DMS153 treated with DMSO at 0.1 percent for 48 hours (cell line): ENCODE data around the gene HK1.

Experiments used
- DNase-seq: peaks from one replicate; lab custom pipeline; 2025; ENCODE audit not compliant: unreplicated experiment; lab: John Stamatoyannopoulos, UW

The HK1 gene

DNA sequence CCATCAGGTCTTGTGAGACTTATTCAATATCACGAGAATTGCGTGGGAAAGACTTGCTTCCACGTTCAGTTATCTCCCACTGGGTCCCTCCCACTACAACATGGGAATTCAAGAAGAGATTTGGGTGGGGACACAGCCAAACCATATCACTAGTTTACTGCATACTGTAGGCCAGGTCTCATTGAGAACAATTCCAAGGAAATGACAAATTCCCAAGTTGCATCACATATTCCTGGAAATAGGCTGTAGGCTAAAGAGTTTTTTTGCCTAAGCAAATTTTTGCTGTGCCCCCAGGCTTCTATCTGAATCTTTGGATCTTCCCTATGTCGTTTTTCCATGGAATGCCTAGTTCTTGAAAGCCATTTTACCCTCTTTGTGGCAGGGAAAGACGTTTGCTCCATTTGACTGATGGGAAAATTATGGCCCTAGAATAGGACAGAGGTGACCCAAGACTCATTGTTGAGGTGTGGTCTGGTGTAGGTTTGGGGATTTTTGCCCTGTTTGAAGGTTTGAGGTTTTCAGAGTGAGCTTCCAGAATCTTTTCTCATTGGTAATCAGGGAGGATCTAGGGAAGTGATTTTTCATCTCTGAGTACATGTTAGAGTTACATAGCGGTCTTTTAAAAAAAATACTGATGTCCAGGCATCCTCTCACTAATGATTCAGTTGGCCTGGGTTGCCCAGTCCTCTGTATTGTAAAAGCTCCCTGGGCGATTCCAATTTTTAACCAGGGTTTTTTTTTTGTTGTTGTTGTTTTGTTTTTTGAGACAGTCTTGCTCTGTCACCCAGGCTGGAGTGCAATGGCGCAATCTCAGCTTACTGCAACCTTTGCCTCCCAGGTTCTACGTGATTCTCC is 94.1 kb downstream of the HK1 start:
- DNase-seq: no peak

DNA sequence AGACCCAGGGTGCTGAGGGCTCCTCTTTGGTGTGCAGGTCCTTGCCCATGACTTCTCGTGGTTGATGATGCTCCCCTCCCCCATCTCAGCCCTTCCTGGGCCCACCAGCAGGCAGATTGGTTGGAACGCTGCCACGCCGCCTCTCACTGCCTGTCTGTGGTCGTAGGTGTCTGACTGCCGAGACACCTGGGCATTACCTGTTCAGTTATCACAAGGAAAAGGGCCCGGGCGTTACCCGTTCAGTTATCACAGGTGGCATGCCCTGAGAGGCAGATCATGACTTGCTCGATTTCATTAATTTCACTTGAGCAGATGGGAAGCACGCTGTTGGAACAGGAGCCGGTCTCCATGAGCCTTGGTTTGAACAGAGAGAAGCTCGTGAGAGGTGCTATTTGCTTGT is 95.9 kb downstream of the HK1 start:
- no peak for DNase-seq

DNA sequence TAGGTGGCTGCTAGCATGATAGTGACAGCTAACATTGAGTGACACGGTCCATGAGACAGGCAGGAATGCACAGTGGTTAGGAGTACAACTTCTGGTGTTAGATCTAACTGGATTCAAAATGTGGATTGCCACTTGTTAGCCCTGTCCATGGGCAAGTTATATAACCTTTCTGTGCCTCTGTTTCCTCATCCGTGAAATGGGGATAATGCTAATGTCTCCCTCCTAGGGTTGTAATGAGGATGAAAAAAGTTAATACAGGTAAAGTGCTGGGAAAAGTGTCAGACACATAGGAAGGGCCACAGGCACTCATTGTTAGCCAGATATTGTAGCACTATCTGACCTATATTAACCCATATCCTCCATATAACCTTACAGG is 96.6 kb downstream of the HK1 start:
- no peak for DNase-seq

DNA sequence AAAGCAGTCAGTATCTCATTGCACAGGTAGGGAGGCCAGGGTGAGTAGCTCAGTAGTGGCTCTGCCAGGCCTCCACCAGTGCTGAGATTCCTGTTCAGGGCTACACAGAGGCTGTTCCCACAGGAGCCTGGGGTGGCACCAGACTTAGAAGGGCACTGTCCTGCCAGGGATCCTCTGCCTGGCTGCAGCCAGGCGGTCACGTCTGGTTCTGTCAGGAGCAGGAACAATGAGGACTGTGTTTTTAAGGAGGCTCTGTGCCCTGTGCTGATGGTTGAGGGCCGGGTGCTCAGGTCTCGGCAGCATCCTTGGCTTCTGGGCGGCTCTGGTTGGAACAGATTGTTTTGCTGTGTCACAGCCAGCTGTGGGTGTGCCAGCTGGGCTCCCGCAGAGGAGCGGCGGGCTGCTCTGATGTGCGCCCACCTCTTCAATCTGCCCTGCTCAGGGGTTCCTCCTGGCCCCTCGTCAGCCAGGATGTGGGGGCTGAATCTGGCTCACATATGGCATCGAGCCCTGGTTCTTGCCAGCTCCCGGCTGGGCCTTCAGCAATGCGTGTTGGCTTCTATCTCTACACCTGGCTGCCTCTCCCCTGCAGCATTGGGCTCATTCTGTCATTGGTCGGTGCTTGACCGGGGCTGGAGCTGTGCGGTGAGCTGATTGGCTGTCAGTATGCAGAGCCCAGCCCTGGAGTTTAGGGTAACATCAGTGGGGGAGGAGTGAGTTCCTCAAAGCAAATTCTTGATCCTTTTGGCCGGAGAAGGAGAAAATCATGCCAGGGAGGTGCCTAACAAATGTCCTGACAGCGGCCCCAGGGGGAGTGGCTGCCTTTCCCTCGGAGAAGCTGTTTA is 97.2 kb downstream of the HK1 start:
- no peak for DNase-seq

DNA sequence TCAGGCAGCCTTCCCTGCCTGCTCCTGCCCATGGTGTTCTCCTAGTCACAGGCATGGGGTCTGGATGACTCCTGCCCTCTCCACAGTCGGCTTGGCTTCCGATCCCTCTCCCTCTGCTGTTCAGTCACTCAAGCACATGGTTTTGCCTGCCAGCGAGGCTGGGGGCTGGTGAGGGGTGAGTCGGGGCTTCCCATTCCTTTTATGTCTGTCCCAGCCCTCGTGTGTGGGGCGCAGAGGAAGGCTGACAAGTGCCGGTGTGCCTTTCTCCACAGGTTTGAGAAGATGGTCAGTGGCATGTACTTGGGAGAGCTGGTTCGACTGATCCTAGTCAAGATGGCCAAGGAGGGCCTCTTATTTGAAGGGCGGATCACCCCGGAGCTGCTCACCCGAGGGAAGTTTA is 98.4 kb downstream of the HK1 start:
- DNase-seq: no peak

DNA sequence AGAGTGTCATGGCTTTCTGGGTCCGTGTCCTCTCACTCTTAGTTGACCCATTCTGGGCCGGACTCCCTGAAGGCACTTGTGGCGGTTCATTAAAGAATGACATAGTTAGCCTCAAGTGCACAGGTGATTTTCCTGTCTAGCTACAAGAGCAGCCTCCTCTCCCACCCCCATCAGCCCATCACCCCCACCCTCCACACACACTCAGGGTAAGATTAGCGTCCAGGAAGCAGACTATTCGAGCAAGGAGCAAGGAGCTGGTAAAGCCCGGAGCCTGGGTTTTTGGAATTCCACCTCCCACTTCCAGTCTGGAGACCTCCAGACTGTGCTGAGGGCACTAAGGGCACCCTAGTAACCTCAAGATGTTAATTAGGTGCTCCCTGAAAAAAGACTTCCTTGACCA is 98.9 kb downstream of the HK1 start:
- no peak for DNase-seq

DNA sequence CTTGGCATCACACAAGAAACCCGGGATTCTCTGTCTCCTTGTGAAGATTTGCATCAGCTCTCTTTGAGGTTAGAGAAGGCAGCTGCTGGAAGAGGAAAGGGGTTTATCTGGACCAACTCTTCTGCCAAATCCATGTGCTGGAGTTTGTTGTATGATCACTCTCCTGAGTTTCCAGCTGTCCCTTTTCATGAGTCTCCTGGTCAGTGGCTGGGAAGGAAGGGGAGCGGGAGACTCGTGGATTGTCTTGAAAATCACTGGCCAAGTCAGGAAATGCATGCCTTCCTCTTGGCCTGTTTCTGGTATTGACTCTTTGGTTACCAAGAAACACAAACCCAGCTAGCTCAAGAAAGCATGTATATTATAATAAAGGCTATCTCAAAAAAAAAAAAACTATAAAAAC is 99.6 kb downstream of the HK1 start:
- no peak for DNase-seq

DNA sequence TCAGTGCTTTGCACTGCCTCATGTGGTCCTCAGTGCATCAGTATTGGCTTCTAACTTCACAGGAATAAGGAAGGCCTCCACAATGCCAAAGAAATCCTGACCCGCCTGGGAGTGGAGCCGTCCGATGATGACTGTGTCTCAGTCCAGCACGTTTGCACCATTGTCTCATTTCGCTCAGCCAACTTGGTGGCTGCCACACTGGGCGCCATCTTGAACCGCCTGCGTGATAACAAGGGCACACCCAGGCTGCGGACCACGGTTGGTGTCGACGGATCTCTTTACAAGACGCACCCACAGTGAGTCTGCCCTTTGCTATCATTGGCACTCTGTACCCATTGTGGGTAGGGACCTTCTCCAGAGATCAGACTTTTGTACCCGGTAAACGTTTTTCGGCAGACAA is 101.5 kb downstream of the HK1 start:
- DNase-seq: no peak

DNA sequence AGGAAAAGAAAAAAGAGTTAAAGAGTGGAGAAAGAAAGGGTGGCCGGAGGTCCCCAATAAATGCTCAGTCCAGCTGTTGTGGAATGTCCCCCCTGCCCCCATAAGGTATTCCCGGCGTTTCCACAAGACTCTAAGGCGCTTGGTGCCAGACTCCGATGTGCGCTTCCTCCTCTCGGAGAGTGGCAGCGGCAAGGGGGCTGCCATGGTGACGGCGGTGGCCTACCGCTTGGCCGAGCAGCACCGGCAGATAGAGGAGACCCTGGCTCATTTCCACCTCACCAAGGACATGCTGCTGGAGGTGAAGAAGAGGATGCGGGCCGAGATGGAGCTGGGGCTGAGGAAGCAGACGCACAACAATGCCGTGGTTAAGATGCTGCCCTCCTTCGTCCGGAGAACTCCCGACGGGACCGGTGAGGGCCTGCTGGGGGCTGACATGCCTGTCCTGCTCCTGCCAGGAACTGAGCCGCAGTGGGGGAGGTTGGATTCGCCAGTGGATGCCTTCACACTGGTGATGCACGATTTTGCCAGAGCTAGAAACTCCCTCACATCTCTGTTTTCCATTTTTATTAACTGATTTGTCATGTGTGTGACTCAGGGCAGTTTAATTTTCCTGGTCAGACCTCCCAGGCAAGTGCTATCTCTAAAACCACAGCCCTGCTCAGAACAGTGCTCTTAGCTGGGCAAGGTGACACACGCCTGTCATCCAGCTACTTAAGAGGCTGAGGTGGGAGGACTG is 104.3 kb downstream of the HK1 start:
- no peak for DNase-seq

DNA sequence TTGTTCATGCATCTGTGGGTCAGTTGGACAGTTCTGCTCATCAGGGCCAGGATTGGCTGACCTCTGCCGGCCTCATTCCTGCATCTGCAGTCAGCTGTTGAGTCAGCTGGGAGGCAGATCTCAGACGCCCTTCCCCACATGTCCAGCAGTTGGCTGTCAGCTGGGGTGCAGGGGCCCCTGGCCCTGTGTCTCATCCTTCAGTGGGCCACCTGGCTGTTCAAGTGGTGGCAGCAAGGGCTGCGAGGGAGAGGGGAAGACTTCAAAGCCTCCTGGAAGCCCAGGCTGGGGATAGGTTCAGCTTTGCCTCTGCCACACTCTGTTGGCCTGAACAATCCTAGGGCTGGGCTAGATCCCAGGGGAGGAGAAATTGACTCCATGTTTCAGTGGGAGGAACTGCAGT is 105.3 kb downstream of the HK1 start:
- no peak for DNase-seq

DNA sequence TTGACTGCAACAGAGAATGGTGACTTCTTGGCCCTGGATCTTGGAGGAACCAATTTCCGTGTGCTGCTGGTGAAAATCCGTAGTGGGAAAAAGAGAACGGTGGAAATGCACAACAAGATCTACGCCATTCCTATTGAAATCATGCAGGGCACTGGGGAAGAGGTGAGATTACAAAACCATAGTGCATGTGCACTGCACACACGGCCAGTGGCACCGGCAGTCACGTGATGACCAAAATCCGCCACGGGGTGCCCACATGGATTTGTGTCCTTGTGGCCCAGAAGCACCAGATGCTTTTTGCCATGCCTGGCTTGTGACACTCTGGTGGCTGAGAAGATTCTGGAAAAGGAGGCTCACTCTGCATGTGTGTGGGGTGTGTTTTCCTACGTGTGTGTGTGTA is 106.0 kb downstream of the HK1 start:
- no peak for DNase-seq

DNA sequence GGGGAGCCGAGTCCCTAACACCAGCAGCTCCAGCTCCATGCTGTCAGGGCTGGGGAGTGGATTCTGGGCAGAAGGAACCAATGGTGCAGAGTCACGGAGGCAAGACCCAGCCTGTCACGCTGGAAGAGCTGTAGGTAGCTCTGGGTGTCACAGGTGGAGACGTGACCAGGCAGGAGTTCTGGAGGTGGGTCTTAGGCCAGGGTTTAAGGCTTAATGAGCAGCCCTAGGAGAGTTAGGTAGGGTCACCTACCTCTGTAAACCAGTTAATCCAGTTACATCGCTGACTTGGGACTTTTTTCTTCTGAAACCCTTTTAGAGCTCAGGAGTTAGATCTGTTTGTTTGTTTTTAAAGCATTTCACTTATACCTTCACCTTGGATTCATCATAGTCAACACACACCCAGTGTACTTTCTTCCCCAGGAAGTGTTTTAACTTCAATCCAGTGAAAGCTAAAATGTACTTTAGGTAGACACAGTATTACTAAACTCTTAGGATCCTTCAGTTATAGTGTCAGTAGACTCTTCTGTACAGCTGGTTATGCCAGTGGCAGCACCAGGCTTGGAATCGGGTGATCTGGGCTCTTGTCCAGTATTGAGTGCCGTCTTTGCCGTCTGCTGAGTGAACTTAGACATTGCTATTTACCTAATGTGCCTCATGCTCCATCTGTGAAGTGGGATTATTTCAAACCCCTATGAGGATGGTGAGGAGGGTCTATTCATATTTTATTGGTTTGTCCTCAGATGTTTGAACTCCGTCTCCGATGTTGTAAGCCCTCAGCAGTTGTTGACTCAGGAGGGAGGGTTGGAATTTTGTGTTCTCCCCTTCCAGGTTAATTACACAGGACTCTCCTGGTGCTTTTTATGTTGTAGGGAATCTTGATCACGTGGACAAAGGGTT is 107.4 kb downstream of the HK1 start:
- no peak for DNase-seq

DNA sequence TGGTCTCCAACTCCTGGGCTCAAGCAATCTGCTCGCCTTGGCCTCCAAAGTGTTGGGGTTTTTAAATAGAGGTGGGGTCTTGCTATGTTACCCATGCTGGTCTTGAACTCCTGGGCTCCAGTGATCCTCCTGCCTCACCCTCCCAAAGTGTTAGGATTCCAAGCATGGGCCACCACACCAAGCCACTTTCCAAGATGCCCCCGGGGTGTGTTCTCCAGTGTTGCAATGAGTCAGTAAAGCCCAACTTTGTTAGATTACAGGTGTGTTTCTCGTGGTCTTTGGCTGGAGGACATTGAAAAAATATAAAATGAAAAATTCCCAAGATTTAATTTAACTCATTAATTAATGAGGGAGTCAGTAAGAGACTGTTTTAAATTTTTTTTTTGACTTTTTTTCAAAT is 109.2 kb downstream of the HK1 start:
- no peak for DNase-seq

DNA sequence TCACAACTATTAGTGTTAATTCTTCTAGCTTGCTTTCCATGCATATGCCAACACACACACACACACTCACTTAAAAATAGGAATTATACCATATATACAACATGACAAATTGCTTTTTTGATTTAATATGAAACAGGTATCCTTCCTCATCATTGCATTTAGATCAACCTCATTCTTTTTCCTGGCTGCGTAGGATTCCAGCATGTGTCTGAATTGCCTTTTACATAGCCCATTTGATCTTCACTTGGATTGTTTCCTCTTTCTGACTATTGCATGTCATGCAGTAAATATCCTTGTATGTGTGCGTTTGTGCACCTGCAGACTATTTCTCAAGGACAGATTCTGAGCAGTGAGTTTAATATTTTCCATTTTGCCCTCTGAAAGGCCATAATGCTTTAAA is 110.2 kb downstream of the HK1 start:
- no peak for DNase-seq

DNA sequence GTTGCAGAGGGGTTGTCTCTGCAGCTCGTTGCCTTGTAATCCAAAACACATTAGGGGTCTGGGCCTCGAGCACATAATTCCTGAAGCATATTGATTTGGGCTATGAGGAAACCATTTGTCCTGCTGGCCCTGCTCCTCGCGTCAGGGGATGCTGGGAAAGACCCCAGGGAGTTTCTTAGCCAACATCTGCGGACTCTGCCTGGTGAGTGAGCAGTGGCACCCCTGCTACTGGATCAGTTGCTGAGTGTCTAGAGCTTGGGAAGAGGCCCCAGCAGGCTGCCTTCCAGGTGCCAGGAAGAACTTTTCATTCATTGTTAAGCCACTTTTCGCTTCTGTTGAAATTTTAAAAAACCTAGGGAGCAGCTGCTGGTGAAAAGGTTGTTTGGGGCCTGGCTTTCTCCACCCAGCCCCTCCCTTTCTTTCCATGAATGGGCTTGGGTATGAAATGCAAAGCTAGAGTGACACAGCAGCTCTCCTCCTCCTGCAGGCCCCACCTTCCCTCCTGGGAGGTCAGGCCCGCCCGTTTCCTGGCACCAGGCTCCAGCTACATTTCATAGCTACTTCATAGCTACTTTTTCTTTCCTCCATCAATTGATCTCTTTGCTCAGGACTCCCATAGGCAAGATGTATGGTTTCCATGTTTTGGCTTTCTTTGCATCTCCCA is 111.7 kb downstream of the HK1 start:
- DNase-seq: peak; percentile 49

DNA sequence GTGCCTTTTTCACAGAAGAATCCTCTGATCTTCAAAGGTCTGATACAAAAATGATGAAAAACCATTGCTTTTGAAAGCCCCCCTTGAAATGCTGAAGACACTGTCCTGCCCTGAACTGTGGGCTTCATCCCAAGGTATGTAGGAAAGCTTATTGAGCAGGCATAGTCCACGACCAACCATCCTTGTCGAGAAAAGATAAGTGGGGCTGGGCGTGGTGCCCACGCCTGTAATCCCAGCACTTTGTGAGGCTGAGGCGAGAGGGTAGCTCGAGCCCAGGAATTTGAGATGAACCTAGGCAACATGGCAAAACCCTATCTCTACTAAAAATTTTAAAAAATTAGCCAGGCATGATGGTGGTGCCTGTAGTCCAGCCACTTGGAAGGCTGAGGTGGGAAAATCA is 112.9 kb downstream of the HK1 start:
- DNase-seq: no peak

DNA sequence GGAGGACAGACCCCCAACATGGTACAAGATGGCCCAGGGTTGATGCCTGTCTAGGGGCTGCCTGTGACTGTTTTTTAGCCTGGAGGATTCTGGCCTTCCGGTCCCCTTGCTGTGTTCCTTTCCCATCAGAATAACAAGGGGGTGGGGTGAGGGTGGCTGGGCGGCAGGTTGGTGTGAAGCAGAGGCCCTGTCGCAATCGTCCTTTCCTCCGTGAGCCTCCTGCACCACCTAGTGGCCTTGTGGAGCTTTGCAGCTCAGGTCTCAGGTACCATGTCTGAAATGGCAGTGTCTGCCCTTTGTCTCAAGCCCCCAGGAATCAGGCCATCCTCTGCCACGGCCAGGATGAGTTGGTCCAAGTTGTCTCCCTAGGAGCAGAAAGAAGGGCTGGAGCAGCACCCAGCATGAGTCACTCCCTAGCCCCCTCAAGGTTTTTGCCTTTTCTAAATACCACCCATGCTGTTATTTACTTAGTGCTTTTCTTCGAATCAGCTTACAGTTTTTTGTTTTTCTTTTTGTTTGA is 114.2 kb downstream of the HK1 start:
- DNase-seq: peak; percentile 90

DNA sequence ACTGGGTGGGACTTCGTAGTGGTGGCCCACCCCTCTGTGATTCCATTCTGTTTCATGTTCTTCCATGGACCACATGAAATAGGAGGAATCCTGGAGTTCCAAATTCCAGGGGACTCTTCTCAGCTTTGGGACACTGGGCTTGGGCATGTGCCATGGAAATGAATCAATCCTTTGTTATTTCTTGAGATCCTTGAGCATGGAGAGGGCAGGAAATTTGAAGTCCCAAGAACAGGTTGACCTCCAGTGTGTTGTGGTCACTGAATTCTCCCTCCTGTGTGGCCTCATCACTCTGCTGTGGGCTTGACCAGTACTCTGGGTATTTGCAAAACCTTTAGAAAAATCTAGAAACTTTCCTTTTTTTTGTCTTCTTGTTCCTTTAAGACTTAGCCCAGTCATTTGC is 115.7 kb downstream of the HK1 start:
- no peak for DNase-seq

DNA sequence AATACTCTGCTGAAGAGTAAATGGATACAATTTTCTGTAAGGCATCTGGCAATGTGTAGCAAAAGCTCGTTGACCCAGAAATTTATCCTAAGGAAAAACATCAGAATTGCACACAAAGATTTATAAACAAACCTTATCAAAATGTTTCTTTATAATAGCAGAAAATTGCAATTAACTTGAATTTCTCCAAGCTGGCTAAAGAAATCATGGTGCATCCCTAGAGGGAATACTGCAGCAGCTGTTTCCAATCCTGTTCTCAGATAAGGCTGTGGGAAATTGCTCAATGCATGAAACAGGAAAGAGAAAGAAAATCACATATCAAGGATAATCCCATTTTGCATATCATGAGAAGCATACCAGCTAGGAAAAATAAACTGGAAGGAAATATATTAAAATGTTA is 119.7 kb downstream of the HK1 start:
- no peak for DNase-seq

DNA sequence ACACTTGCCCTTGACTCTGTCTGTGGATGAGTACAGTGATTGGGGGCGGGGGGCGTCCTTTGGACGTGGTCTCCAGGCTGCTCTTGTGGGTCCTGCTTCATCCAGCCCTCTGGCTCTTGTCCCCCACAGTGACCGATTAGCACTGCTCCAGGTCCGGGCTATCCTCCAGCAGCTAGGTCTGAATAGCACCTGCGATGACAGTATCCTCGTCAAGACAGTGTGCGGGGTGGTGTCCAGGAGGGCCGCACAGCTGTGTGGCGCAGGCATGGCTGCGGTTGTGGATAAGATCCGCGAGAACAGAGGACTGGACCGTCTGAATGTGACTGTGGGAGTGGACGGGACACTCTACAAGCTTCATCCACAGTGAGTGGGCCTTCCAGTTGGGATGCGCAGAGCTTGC is 120.2 kb downstream of the HK1 start:
- no peak for DNase-seq
